GM12874 (cell line): ENCODE measurements around the gene KCNK7.

Experiments
- CTCF ChIP-seq: IDR thresholded peaks from 2 replicates; pipeline ENCODE4 v1.5.1; 2011; ENCODE audit warnings: low read depth, mild to moderate bottlenecking, control low read depth, low read length, moderate library complexity; ENCODE audit not compliant: insufficient read depth

KCNK7 gene

DNA sequence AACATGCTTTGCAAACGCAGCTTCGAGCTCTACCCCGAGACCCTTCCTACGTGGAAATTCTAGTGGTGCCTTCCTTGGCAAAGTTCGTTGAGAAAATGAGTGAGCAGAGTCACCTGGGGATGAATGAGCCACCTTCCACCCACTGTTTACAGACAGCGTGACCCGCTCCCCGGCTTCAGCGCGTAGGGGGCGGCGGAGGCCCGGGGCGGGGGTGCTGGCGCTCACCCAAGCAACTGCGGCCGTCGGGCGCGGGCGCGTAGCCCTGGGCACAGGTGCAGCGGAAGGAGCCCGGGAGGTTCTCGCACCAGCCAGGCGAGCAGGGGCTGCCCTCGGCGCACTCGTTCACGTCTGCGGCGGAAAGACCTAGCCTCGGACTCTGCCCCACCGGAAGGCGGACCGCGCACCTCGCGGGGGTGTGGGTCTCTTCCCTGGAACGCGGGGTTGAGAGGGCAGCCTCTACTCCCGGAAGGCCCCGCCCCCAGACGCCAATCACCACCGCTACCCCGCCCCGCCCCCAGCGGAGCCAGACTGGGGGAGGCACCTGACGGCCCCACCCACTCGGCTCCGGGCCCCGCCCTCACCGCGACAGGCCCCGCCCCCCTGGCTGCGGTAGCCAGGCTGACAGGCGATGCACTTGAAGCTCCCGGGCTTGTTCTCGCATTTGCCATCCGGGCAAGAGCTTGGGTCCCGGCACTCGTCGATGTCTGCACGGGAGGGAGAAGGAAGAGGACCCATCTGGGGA lies 49.2 kb downstream of the KCNK7 start:
- no peak for TF ChIP-seq CTCF

GRCh38 chr11:65545853-65546216 lies 49.8 kb downstream of the KCNK7 start:
- no peak for TF ChIP-seq CTCF
